Neural cell (in vitro differentiated cells): ENCODE results near the gene TAS1R2.

Experiments
- CTCF ChIP-seq: fragments of 450-650 bp; IDR thresholded peaks from 2 replicates; pipeline ENCODE4 v1.5.1; 2014; ENCODE audit warnings: antibody characterized with exemption, mild to moderate bottlenecking, moderate library complexity; ENCODE audit not compliant: poor library complexity, severe bottlenecking
- EP300 ChIP-seq: fragments of 450-650 bp; conservative IDR thresholded peaks from 2 replicates; pipeline ENCODE4 v1.6.1; 2014; ENCODE audit warnings: antibody characterized with exemption, mild to moderate bottlenecking, moderate library complexity; ENCODE audit not compliant: poor library complexity, severe bottlenecking
- REST ChIP-seq: IDR thresholded peaks from 2 replicates; pipeline ENCODE4 v1.6.1; 2012; ENCODE audit warnings: borderline replicate concordance

- no peak for TF ChIP-seq CTCF
- no peak for TF ChIP-seq REST
- TF ChIP-seq EP300 = no peak
These were observed 25.3 kb upstream of the TAS1R2 start for GRCh38 chr1:18884727-18885126.
